ENCODE data around the gene CYP2E1.
"Not testable (repeated sequence)": the region's sequence is repeated elsewhere in the genome, so short reads cannot be mapped to it uniquely, and the experiment has no call there.

GRCh38 chr10:133568831-133569527, 41.8 kb downstream of the CYP2E1 start:
- TF ChIP-seq, protein P1, sequence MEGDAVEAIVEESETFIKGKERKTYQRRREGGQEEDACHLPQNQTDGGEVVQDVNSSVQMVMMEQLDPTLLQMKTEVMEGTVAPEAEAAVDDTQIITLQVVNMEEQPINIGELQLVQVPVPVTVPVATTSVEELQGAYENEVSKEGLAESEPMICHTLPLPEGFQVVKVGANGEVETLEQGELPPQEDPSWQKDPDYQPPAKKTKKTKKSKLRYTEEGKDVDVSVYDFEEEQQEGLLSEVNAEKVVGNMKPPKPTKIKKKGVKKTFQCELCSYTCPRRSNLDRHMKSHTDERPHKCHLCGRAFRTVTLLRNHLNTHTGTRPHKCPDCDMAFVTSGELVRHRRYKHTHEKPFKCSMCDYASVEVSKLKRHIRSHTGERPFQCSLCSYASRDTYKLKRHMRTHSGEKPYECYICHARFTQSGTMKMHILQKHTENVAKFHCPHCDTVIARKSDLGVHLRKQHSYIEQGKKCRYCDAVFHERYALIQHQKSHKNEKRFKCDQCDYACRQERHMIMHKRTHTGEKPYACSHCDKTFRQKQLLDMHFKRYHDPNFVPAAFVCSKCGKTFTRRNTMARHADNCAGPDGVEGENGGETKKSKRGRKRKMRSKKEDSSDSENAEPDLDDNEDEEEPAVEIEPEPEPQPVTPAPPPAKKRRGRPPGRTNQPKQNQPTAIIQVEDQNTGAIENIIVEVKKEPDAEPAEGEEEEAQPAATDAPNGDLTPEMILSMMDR (IDR thresholded peaks at IDR 0.05; ENCODE audit: insufficient read depth, low read length): not testable (repeated sequence)
- not testable (repeated sequence) for TF ChIP-seq GABPA, POLR2AphosphoS5 (IDR thresholded peaks at IDR 0.05; ENCODE audit: low read depth)

Data from HL-60 (cell line).